Left lung (tissue), 10 donors: ENCODE measurements around the gene BTBD8. TPM values are rescaled to one million over a fixed set of nuclear protein-coding genes. Genes with fewer than 3 reads are reported as not detected.
"Not testable (repeated sequence)": the region's sequence is repeated elsewhere in the genome, so short reads cannot be mapped to it uniquely, and the experiment has no call there.

ENCODE experiments used
- ATAC-seq: fragments of 200-7000 bp; cut with Tn5 transposase; one replicate; pipeline ENCODE4 v1.9.1; 2020; ENCODE audit warnings: moderate library complexity
- DNase-seq, 4 donors: peaks; one replicate each; pipeline ENCODE4 v3.0.0-alpha.2; 2013 to 2020
- H3K27ac ChIP-seq, 2 donors: fragments of 200-600 bp; sonication (generic) in 1 of 2; one replicate each; pipeline versions ENCODE4 v1.5.0 to v1.8.0; 2020 to 2021
- H3K27me3 ChIP-seq, 2 donors: fragments of 200-600 bp; sonication (generic) in 1 of 2; one replicate each; pipeline versions ENCODE4 v1.5.0 to v1.8.0; 2020 to 2021
- H3K36me3 ChIP-seq, 2 donors: fragments of 200-600 bp; sonication (generic) in 1 of 2; one replicate each; pipeline versions ENCODE4 v1.5.0 to v1.8.0; 2020 to 2021
- H3K4me1 ChIP-seq, 2 donors: fragments of 200-600 bp; one replicate each; pipeline ENCODE4 v1.8.0; 2021
- H3K4me3 ChIP-seq, 2 donors: fragments of 200-600 bp; sonication (generic) in 1 of 2; one replicate each; pipeline versions ENCODE4 v1.5.0 to v1.8.0; 2020 to 2021; ENCODE audit warnings: mild to moderate bottlenecking in 1 of 2
- H3K9me3 ChIP-seq, 2 donors: fragments of 200-600 bp; sonication (generic) in 1 of 2; one replicate each; pipeline versions ENCODE4 v1.5.0 to v1.8.0; 2020 to 2021
- intact Hi-C, 2 donors: fragments of 100-400 bp; cut with DNase I; formaldehyde crosslinking; loops; one replicate each; pipeline versions ENCODE4 v1.11.2 to v1.14.2; 2022
- polyA plus RNA-seq, 6 donors: library from polyadenylated mRNA; unstranded; fragments of 120-200 nt; gene quantifications; one replicate each; pipeline ENCODE4 v1.2.1, GENCODE V29; 2013; ENCODE audit not compliant: insufficient read length in 6 of 6
- total RNA-seq, 2 donors: library from RNA; stranded (reverse); fragmentation: NEBNext Ultra II Directional; extraction: Animal tissue kit (Norgen Biotek cat#: 25700); gene quantifications; one replicate each; pipeline ENCODE4 v1.2.1, GENCODE V29; 2021
- TF ChIP-seq, protein P1 (sequence below), 2 donors: fragments of 200-600 bp; sonication (generic) in 1 of 2; IDR thresholded peaks; one replicate each; pipeline versions ENCODE4 v1.5.0 to v1.8.0; 2021; ENCODE audit warnings: antibody characterized with exemption in 2 of 2
- donor health status: DM: no; HTN: yes; CAD: no.
- donor health status: DM: no; HTN: no; CAD: no.

BTBD8 gene
- total and polyA plus RNA-seq, 8 donors, result 2.1 to 12.1 (median 8.5) TPM

DNA sequence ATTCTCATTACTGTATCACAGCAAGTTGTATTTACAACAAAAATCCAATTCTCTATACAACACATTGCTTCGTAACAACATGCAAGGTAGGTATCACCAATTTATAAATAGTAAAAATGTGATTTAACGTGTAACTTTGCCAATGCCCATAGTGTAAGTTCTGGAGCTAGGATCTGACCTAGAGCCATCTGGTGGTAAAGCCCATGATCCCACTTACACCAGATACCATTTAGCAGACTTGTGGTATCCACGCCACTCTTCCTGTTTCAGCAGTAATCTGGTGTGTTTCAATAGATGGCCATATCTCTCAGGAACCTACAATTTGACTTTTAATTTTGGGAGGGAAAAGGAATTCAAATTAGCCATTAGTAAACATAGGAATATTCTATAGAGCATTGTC is 15.1 kb upstream of the BTBD8 start:
- ATAC-seq (no peak), DNase-seq (no peak)
- H3K27ac ChIP-seq, result no peak overlapping the region
- intact Hi-C loops, result no loop called here
- TF ChIP-seq, protein P1, sequence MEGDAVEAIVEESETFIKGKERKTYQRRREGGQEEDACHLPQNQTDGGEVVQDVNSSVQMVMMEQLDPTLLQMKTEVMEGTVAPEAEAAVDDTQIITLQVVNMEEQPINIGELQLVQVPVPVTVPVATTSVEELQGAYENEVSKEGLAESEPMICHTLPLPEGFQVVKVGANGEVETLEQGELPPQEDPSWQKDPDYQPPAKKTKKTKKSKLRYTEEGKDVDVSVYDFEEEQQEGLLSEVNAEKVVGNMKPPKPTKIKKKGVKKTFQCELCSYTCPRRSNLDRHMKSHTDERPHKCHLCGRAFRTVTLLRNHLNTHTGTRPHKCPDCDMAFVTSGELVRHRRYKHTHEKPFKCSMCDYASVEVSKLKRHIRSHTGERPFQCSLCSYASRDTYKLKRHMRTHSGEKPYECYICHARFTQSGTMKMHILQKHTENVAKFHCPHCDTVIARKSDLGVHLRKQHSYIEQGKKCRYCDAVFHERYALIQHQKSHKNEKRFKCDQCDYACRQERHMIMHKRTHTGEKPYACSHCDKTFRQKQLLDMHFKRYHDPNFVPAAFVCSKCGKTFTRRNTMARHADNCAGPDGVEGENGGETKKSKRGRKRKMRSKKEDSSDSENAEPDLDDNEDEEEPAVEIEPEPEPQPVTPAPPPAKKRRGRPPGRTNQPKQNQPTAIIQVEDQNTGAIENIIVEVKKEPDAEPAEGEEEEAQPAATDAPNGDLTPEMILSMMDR (IDR thresholded peaks at IDR 0.05), result no peak
- H3K4me1 ChIP-seq, result no peaks in the 10 kb centered on the region
- H3K27me3 ChIP-seq, result no peaks in the 10 kb centered on the region
- no peaks in the 10 kb centered on the region for H3K36me3 ChIP-seq
- no peak overlapping the region for H3K4me3 ChIP-seq
- no peaks in the 10 kb centered on the region for H3K9me3 ChIP-seq

DNA sequence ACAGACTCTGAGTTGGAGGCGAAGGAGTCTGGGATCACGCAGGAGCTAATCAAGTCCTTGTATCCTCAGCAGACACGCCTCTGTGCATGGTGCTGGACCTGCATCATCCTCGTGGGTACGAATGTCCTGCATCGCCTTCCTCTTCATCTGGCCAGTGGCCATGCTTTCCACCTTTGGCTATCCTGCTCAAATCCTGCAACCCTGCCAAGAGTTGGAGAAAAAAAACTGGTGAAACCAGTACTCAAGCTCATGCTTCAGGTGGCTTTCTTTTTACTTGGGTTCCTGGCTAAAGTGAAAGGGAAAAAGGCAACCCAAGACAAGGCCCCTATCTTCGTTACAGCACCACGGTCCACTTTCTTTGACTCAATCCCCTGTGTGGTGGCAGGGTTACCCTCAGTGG is 13.8 kb upstream of the BTBD8 start:
- Histone ChIP-seq H3K27ac (no peak overlapping the region), H3K4me3 (no peak overlapping the region), H3K36me3 (no peaks in the 10 kb centered on the region), H3K4me1 (no peaks in the 10 kb centered on the region), H3K27me3 (no peaks in the 10 kb centered on the region), H3K9me3 (no peaks in the 10 kb centered on the region)
- ATAC-seq, result no peak
- TF ChIP-seq, protein P1 (IDR thresholded peaks at IDR 0.05), result no peak
- intact Hi-C loops, result no loop called here
- DNase-seq, result no peak

DNA sequence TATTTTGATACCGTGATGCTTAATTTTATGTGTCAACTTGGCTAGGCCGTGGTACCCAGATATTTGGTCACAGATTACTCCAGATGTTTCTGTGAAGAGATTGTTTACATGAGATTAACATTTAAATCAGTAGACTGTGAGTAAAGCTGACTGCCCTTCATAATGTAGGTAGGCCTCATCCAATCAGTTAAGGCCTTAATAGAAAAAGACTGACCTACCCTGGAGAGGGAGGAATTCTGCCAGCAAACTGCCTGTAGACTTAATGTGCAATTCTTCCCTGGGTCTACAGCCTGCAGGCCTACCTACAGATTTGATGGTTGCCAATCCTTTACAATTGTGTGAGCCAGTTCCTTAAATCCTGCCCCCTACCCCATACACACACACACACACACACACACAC is 9.3 kb upstream of the BTBD8 start:
- no peak for ATAC-seq
- Histone ChIP-seq H3K27me3 (no peaks in the 10 kb centered on the region), H3K9me3 (no peaks in the 10 kb centered on the region), H3K4me3 (no peak overlapping the region), H3K27ac (no peak overlapping the region), H3K4me1 (no peaks in the 10 kb centered on the region), H3K36me3 (no peaks in the 10 kb centered on the region)
- TF ChIP-seq, protein P1 (IDR thresholded peaks at IDR 0.05), result no peak
- DNase-seq, result no peak
- intact Hi-C loops, result no loop called here

DNA sequence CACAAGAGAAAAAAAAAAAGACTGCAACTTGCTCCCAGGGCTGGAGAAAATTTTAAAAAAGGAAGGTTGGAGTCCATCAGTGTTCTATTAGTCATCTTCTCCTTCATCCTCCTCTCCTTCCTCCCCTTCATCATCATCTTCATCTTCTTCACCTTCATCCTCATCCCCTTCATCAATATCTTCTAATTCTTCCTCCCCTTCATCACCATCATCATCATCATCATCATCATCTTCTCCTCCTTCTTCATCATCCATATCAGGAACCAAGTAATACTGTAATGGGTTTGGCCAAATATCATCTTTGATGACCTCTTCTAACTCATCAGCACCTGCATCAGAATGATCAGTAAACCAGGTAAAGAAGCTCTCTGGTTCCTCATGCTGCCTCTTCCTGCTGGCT is 5.7 kb upstream of the BTBD8 start:
- H3K27ac ChIP-seq, DNase-seq, H3K27me3 ChIP-seq, H3K9me3 ChIP-seq, intact Hi-C loops, H3K4me1 ChIP-seq, H3K36me3 ChIP-seq, ATAC-seq, H3K4me3 ChIP-seq: not testable (repeated sequence)

DNA sequence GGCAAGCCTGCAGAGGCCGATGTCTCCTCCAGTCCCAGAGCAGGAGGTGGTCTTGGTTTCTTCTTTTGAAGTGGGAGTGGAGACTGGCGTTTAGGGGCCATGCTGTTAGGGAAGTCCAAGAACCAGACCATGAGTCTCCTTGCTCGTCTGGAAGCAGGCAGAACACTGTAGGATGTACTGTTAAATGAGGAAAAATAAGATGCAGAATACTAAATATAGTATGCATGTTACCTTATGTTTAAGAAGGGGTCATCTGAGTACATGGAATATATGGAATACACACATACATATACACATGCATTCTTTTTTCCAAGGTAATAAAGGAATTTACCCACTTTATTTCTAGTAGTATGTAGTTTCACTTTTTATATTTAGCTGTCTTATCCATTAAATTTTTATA is 4.8 kb upstream of the BTBD8 start, which contains the start of gene SETSIP:
Gene SETSIP, minus strand, starts transcription at position 101 of the 400 bp plus-strand sequence. Its CDS starts 0 bp downstream, at position 101.
- TF ChIP-seq, protein P1 (IDR thresholded peaks at IDR 0.05), result no peak
- intact Hi-C loops, result no loop called here
- H3K4me1 ChIP-seq, result no peaks in the 10 kb centered on the region
- no peak within 1 kb of the TSS for H3K27ac ChIP-seq
- no peaks in the 10 kb centered on the region for H3K9me3 ChIP-seq
- DNase-seq (no peak), ATAC-seq (no peak)
- H3K36me3 ChIP-seq, result no peaks in the 10 kb centered on the region
- H3K4me3 ChIP-seq, result no peak within 1 kb of the TSS
- H3K27me3 ChIP-seq, result no peaks in the 10 kb centered on the region

DNA sequence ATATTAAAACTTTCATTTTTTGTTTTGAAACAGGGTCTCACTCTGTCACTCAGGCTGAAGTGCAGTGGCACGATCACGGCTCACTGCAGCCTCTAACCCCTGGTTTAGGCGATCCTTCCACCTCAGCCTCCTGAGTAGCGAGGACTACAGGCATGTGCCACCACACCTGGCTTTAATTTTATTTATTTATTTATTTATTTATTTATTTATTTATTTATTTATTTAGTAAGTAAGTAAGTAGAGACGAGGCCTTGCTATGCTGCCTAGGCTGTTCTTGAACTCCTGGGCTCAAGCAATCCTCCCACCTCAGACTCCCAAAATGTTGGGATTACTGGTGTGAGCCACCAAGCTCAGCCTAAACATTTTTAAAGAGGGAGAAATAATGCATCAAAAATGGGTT is 3.8 kb upstream of the BTBD8 start:
- TF ChIP-seq, protein P1 (IDR thresholded peaks at IDR 0.05), result no peak
- ATAC-seq (no peak), DNase-seq (no peak)
- H3K27me3 ChIP-seq, result no peaks in the 10 kb centered on the region
- intact Hi-C loops, result no loop called here
- no peaks in the 10 kb centered on the region for H3K36me3 ChIP-seq
- H3K9me3 ChIP-seq, result no peaks in the 10 kb centered on the region
- H3K27ac ChIP-seq, result no peak overlapping the region
- H3K4me1 ChIP-seq, result peaks cover 0 to 5% of the 10 kb centered on the region in 2 donors
- no peak overlapping the region for H3K4me3 ChIP-seq

DNA sequence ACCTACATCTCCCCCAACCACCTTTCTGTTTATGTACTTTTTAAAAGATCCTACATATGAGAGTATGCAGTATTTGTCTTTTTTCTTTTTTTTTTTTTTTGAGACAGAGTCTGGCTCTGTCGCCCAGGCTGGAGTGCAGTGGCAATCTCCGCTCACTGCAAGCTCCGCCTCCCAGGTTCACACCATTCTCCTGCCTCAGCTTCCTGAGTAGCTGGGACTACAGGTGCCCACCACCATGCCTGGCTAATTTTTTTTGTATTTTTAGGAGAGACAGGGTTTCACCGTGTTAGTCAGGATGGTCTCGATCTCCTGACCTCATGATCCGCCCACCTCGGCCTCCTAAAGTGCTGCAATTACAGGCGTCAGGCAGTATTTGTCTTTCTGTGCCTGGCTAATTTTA is 2.1 kb upstream of the BTBD8 start:
- H3K4me3 ChIP-seq, intact Hi-C loops, DNase-seq, H3K4me1 ChIP-seq, H3K36me3 ChIP-seq, H3K27ac ChIP-seq, ATAC-seq, H3K9me3 ChIP-seq, H3K27me3 ChIP-seq: not testable (repeated sequence)
